Panc1 (cell line): ENCODE results near the gene AP3B2. TPM values are rescaled to one million over a fixed set of nuclear protein-coding genes. Genes with fewer than 3 reads are reported as not detected.
A peak's percentile ranks its signal among the peaks of the same experiment; 100 is the strongest.

ENCODE experiments used
- ATAC-seq: fragments of 200-7000 bp; cut with Tn5 transposase; 2 replicates; pipeline ENCODE4 v1.9.1; 2020; ENCODE audit warnings: mild to moderate bottlenecking, moderate library complexity
- BruUV-seq: library from RNA; stranded (reverse); fragments of 400-500 nt; replicated peaks from 2 replicates; lab custom pipeline; 2021; lab: Mats Ljungman, UMichigan
- CTCF ChIA-PET: fragments of 300-600 bp; sonication (Branson Sonifier 250); formaldehyde crosslinking; loops from one replicate; lab custom pipeline; 2022; ENCODE audit warnings: antibody characterized with exemption; lab: Charles Lee
- POLR2A ChIA-PET: fragments of 300-600 bp; sonication (Branson Sonifier 250); formaldehyde crosslinking; loops from one replicate; lab custom pipeline; 2022; ENCODE audit warnings: antibody characterized with exemption; lab: Charles Lee
- DNase-seq: peaks from one replicate; pipeline ENCODE4 v3.0.0-alpha.2; 2010; ENCODE audit warnings: low read depth, low spot score
- H3K27ac ChIP-seq: 2 replicates; pipeline ENCODE4 v1.5.1; 2011; ENCODE audit warnings: mild to moderate bottlenecking, low read length, inconsistent platforms
- H3K27me3 ChIP-seq: fragments of 200-500 bp; sonication (Bioruptor generic); 2 replicates; pipeline ENCODE4 v1.6.0; 2014; ENCODE audit warnings: low read length, inconsistent platforms; ENCODE audit not compliant: control insufficient read depth, insufficient read depth
- H3K36me3 ChIP-seq: fragments of 200-500 bp; sonication (Bioruptor generic); 2 replicates; pipeline ENCODE4 v1.5.1; 2014; ENCODE audit warnings: inconsistent platforms, mild to moderate bottlenecking, low read length, moderate library complexity; ENCODE audit not compliant: control insufficient read depth, insufficient read depth
- H3K4me1 ChIP-seq: 2 replicates; pipeline ENCODE4 v1.5.1; 2011; ENCODE audit warnings: inconsistent platforms, mild to moderate bottlenecking, low read length, moderate library complexity; ENCODE audit not compliant: control insufficient read depth, insufficient read depth
- H3K4me3 ChIP-seq, 2 experiments: 2 replicates each; pipeline ENCODE4 v1.5.1; 2011 to 2012; ENCODE audit warnings: low read depth in 2 of 2, low read length in 2 of 2, mild to moderate bottlenecking in 2 of 2, inconsistent platforms in 1 of 2, moderate library complexity in 1 of 2
- H3K9me3 ChIP-seq: fragments of 200-500 bp; sonication (Bioruptor generic); 2 replicates; pipeline ENCODE4 v1.5.1; 2014; ENCODE audit warnings: low read depth, mild to moderate bottlenecking, inconsistent platforms, low read length, moderate library complexity; ENCODE audit not compliant: control insufficient read depth, insufficient read depth
- POLR2AphosphoS5 ChIP-seq: IDR thresholded peaks from 2 replicates; pipeline ENCODE4 v1.6.1; 2012; ENCODE audit warnings: mild to moderate bottlenecking, low read depth, low read length, moderate library complexity
- SIN3A ChIP-seq: IDR thresholded peaks from 2 replicates; pipeline ENCODE4 v1.6.1; 2012; ENCODE audit warnings: low read depth, mild to moderate bottlenecking, low read length, moderate library complexity, borderline replicate concordance; ENCODE audit not compliant: insufficient read depth
- TCF7L2 ChIP-seq: IDR thresholded peaks from 2 replicates; pipeline ENCODE4 v1.6.1; 2011; ENCODE audit warnings: mild to moderate bottlenecking, low read depth, low read length, inconsistent platforms
- in situ Hi-C: cut with HindIII; loops from 2 replicates; pipeline ENCODE4 v1.10.0; 2016; ENCODE audit warnings: low sequenced_read_pairs, low pct_unique_long_range_greater_than_20kb
- intact Hi-C: fragments of 100-400 bp; cut with micrococcal nuclease; formaldehyde crosslinking; loops from one replicate; pipeline ENCODE4 v1.10.0; 2022; ENCODE audit not compliant: unreplicated experiment
- total RNA-seq: library from RNA; stranded (reverse); gene quantifications from one replicate; pipeline ENCODE4 v1.2.1, GENCODE V29; 2021; ENCODE audit not compliant: unreplicated experiment
- TF ChIP-seq, protein P1 (sequence below): fragments of 450-650 bp; IDR thresholded peaks from 2 replicates; pipeline ENCODE4 v1.5.1; 2017; ENCODE audit warnings: mild to moderate bottlenecking
- TF ChIP-seq, protein P2 (sequence below), 2 experiments: IDR thresholded peaks; 2 replicates each; pipeline ENCODE4 v1.6.1; 2011 to 2012; ENCODE audit warnings: low read depth in 2 of 2, control low read depth in 1 of 2, low read length in 1 of 2, mild to moderate bottlenecking in 1 of 2, moderate library complexity in 1 of 2; ENCODE audit not compliant: insufficient read depth in 1 of 2

Gene AP3B2
- total RNA-seq, 1 experiment from 2014 or later, result 0.95 TPM

DNA sequence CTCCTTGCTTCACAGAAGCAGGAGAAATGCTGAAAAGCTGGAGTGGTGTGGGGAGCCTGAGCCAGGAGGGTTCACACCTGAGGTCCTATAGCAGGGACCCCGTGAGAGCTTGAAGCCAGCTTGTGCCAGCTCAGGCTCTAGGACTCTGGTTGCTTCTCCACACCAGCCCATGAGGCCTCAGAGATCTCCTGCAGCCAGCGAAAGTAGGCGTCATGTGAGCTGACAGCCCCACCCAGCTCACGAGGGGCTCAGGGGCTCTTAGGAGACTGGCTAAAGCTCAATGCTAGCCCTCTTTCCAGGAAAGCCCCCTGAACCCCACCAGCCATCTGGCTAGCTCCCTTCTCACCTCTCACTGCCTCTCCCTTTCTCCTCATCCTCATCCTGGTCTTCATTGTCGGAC is 45.7 kb downstream of the AP3B2 start:
- ChIA-PET CTCF (no interaction called here), POLR2A (interaction anchor here (0.5 kb wide), 1 partner anchor 29 kb away, joined by 5 read pairs; no protein-coding TSS in a partner anchor)
- no peaks in the 10 kb centered on the region; the same call in 1 of the 2 replicates for H3K36me3 ChIP-seq
- TF ChIP-seq TCF7L2 (no peak), POLR2AphosphoS5 (no peak), SIN3A (no peak)
- TF ChIP-seq, protein P1, sequence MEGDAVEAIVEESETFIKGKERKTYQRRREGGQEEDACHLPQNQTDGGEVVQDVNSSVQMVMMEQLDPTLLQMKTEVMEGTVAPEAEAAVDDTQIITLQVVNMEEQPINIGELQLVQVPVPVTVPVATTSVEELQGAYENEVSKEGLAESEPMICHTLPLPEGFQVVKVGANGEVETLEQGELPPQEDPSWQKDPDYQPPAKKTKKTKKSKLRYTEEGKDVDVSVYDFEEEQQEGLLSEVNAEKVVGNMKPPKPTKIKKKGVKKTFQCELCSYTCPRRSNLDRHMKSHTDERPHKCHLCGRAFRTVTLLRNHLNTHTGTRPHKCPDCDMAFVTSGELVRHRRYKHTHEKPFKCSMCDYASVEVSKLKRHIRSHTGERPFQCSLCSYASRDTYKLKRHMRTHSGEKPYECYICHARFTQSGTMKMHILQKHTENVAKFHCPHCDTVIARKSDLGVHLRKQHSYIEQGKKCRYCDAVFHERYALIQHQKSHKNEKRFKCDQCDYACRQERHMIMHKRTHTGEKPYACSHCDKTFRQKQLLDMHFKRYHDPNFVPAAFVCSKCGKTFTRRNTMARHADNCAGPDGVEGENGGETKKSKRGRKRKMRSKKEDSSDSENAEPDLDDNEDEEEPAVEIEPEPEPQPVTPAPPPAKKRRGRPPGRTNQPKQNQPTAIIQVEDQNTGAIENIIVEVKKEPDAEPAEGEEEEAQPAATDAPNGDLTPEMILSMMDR, result no peak
- TF ChIP-seq, protein P2, sequence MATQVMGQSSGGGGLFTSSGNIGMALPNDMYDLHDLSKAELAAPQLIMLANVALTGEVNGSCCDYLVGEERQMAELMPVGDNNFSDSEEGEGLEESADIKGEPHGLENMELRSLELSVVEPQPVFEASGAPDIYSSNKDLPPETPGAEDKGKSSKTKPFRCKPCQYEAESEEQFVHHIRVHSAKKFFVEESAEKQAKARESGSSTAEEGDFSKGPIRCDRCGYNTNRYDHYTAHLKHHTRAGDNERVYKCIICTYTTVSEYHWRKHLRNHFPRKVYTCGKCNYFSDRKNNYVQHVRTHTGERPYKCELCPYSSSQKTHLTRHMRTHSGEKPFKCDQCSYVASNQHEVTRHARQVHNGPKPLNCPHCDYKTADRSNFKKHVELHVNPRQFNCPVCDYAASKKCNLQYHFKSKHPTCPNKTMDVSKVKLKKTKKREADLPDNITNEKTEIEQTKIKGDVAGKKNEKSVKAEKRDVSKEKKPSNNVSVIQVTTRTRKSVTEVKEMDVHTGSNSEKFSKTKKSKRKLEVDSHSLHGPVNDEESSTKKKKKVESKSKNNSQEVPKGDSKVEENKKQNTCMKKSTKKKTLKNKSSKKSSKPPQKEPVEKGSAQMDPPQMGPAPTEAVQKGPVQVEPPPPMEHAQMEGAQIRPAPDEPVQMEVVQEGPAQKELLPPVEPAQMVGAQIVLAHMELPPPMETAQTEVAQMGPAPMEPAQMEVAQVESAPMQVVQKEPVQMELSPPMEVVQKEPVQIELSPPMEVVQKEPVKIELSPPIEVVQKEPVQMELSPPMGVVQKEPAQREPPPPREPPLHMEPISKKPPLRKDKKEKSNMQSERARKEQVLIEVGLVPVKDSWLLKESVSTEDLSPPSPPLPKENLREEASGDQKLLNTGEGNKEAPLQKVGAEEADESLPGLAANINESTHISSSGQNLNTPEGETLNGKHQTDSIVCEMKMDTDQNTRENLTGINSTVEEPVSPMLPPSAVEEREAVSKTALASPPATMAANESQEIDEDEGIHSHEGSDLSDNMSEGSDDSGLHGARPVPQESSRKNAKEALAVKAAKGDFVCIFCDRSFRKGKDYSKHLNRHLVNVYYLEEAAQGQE (IDR thresholded peaks at IDR 0.05; ENCODE audit: insufficient read depth in 1 of 2, low read depth in 2 of 2, low read length in 1 of 2), result no peak
- no peak for ATAC-seq
- in situ Hi-C loops, result no loop called here
- DNase-seq, result no peak
- H3K4me1 ChIP-seq, result no peaks in the 10 kb centered on the region
- H3K27me3 ChIP-seq, result no peaks in the 10 kb centered on the region
- H3K9me3 ChIP-seq, result no peaks in the 10 kb centered on the region
- intact Hi-C loops, result no loop called here
- H3K4me3 ChIP-seq, result no peak overlapping the region
- BruUV-seq, result no TSS peak
- H3K27ac ChIP-seq, result no peak overlapping the region

DNA sequence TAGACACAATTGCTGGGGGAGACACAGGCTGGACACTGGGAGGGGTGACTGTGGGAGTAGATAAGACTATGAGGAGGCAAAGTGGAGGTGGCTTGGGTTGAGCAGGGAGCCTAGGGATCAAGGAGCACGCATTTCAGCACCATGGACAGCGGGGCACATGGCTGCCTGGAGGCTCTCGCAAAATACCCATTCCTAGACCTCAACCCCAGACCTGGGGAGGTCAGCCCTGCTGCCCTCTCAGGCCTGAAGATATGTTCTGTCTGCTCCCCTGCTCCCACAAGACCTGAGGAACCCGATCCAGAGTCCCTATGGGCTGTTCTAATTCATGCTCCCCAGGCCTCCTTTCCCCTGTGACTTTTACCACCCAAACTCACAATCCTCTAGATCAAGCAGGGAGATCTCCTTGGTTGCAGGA is 46.5 kb downstream of the AP3B2 start:
- DNase-seq, result no peak

More for the DNA sequence above, 46.5 kb downstream of the AP3B2 start:
- H3K9me3 ChIP-seq, result no peaks in the 10 kb centered on the region
- TF ChIP-seq, protein P1, result no peak
- TF ChIP-seq, protein P2 (IDR thresholded peaks at IDR 0.05; ENCODE audit: insufficient read depth in 1 of 2, low read depth in 2 of 2, low read length in 1 of 2), result peak; percentile 97 to 98
- ATAC-seq, result no peak
- POLR2A ChIA-PET, result no interaction called here
- H3K27ac ChIP-seq, result no peak overlapping the region
- H3K4me1 ChIP-seq, result no peaks in the 10 kb centered on the region
- CTCF ChIA-PET, result no interaction called here
- no peak overlapping the region for H3K4me3 ChIP-seq
- in situ Hi-C loops (no loop called here), intact Hi-C loops (no loop called here)
- no peaks in the 10 kb centered on the region; the same call in 1 of the 2 replicates for H3K36me3 ChIP-seq
- BruUV-seq, result no TSS peak
- H3K27me3 ChIP-seq, result no peaks in the 10 kb centered on the region
